HCT116 (cell line): ENCODE measurements around the gene CENPP.

ENCODE experiments used
- CTCF ChIP-seq, 3 experiments: fragments of 200-600 bp in 1 of 3; sonication (generic) in 1 of 3; IDR thresholded peaks in 2 of 3; conservative IDR thresholded peaks in 1 of 3; 2 replicates each; pipeline ENCODE4 v1.5.1; 2012 to 2017; ENCODE audit warnings: low read depth in 2 of 3, low read length in 2 of 3, antibody characterized with exemption in 1 of 3, borderline replicate concordance in 1 of 3, control low read depth in 1 of 3, mild to moderate bottlenecking in 1 of 3, mixed read lengths in 1 of 3, mixed run types in 1 of 3, moderate library complexity in 1 of 3; ENCODE audit not compliant: insufficient read depth in 1 of 3
- EZH2 ChIP-seq: fragments of 200-600 bp; sonication (generic); IDR thresholded peaks from 2 replicates; pipeline ENCODE4 v1.6.1; 2017; ENCODE audit warnings: antibody characterized with exemption, mixed run types
- EZH2phosphoT487 ChIP-seq: fragments of 200-600 bp; IDR thresholded peaks from 2 replicates; pipeline ENCODE4 v1.6.1; 2018; ENCODE audit warnings: antibody characterized with exemption, borderline replicate concordance
- FOSL1 ChIP-seq: IDR thresholded peaks from 2 replicates; pipeline ENCODE4 v1.6.1; 2012; ENCODE audit warnings: low read depth
- POLR2AphosphoS5 ChIP-seq: IDR thresholded peaks from 2 replicates; pipeline ENCODE4 v1.6.1; 2011; ENCODE audit warnings: mild to moderate bottlenecking, low read depth, low read length, moderate library complexity
- RAD21 ChIP-seq: IDR thresholded peaks from 2 replicates; pipeline ENCODE4 v1.6.1; 2012; ENCODE audit warnings: low read depth, mild to moderate bottlenecking
- REST ChIP-seq: IDR thresholded peaks from 2 replicates; pipeline ENCODE4 v1.6.1; 2012; ENCODE audit warnings: low read depth
- SIN3A ChIP-seq: IDR thresholded peaks from 2 replicates; pipeline ENCODE4 v1.6.1; 2012; ENCODE audit warnings: low read depth
- YY1 ChIP-seq: IDR thresholded peaks from 2 replicates; pipeline ENCODE4 v1.6.1; 2011; ENCODE audit warnings: low read length, low read depth, moderate library complexity, mild to moderate bottlenecking; ENCODE audit not compliant: insufficient replicate concordance; ENCODE audit errors: extremely low read depth
- ZBTB33 ChIP-seq: IDR thresholded peaks from 2 replicates; pipeline ENCODE4 v1.6.1; 2011; ENCODE audit warnings: mild to moderate bottlenecking, low read length, moderate library complexity; ENCODE audit not compliant: insufficient replicate concordance; ENCODE audit errors: extremely low read depth
- ZNF274 ChIP-seq: fragments of 200-500 bp; sonication (Bioruptor generic); IDR thresholded peaks from 2 replicates; pipeline ENCODE4 v1.6.1; 2014; ENCODE audit warnings: mild to moderate bottlenecking, low read depth, low read length, inconsistent platforms
- TF ChIP-seq, protein P1 (sequence below): IDR thresholded peaks from 2 replicates; pipeline ENCODE4 v1.6.1; 2012

GRCh38 chr9:92644278-92644677 is 318.5 kb downstream of the CENPP start:
- TF ChIP-seq YY1 = no peak
- no peak for TF ChIP-seq REST
- no peak for TF ChIP-seq ZBTB33
- no peak for TF ChIP-seq EZH2phosphoT487
- TF ChIP-seq, protein P1, sequence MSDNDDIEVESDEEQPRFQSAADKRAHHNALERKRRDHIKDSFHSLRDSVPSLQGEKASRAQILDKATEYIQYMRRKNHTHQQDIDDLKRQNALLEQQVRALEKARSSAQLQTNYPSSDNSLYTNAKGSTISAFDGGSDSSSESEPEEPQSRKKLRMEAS = no peak
- TF ChIP-seq CTCF (IDR thresholded peaks at IDR 0.05 in 2 of 3, conservative IDR thresholded peaks at IDR 0.05 in 1 of 3; ENCODE audit: borderline replicate concordance in 1 of 3, insufficient read depth in 1 of 3, low read depth in 2 of 3, low read length in 2 of 3) = no peak
- no peak for TF ChIP-seq SIN3A
- TF ChIP-seq FOSL1 = no peak
- TF ChIP-seq EZH2 = no peak
- TF ChIP-seq RAD21 = no peak
- TF ChIP-seq ZNF274 = no peak
- no peak for TF ChIP-seq POLR2AphosphoS5
